Astrocyte (in vitro differentiated cells and primary cell): ENCODE results near the gene ARHGAP28. TPM values are rescaled to one million over a fixed set of nuclear protein-coding genes. Genes with fewer than 3 reads are reported as not detected.

Experiments used
- DNase-seq: peaks from one replicate; pipeline ENCODE4 v3.0.0-alpha.2; 2010; ENCODE audit warnings: low read depth
- FAIRE-seq: peaks from 2 replicates; lab custom pipeline; 2011; peaks lifted over from hg19 to GRCh38; lab: Jason Lieb, UNC
- H2AFZ ChIP-seq: 2 replicates; pipeline ENCODE4 v1.6.0; 2012; ENCODE audit warnings: low read depth, low read length, inconsistent platforms
- H3K27ac ChIP-seq: 2 replicates; pipeline ENCODE4 v1.5.1; 2011; ENCODE audit warnings: low read depth, low read length, inconsistent platforms
- H3K27me3 ChIP-seq: 2 replicates; pipeline ENCODE4 v1.6.0; 2011; ENCODE audit warnings: low read length, inconsistent platforms; ENCODE audit not compliant: insufficient read depth
- H3K36me3 ChIP-seq: 2 replicates; pipeline ENCODE4 v1.5.1; 2011; ENCODE audit warnings: low read length, inconsistent platforms; ENCODE audit not compliant: insufficient read depth
- H3K4me1 ChIP-seq: 2 replicates; pipeline ENCODE4 v1.5.1; 2011; ENCODE audit warnings: low read length, inconsistent platforms; ENCODE audit not compliant: insufficient read depth
- H3K4me2 ChIP-seq: 2 replicates; pipeline ENCODE4 v1.6.0; 2012; ENCODE audit warnings: low read length, inconsistent platforms
- H3K4me3 ChIP-seq: 2 replicates; pipeline ENCODE4 v1.5.1; 2011; ENCODE audit warnings: low read depth, mild to moderate bottlenecking, low read length, inconsistent platforms; ENCODE audit not compliant: insufficient read depth
- H3K79me2 ChIP-seq: 2 replicates; pipeline ENCODE4 v1.6.0; 2012; ENCODE audit warnings: mild to moderate bottlenecking, low read length, inconsistent platforms; ENCODE audit not compliant: insufficient read depth
- H3K9ac ChIP-seq: 2 replicates; pipeline ENCODE4 v1.6.0; 2012; ENCODE audit warnings: mild to moderate bottlenecking, low read length, inconsistent platforms
- H3K9me3 ChIP-seq: 2 replicates; pipeline ENCODE4 v1.5.1; 2012; ENCODE audit warnings: low read depth, mild to moderate bottlenecking, low read length, inconsistent platforms; ENCODE audit not compliant: insufficient read depth
- H4K20me1 ChIP-seq: 2 replicates; pipeline ENCODE4 v1.6.0; 2012; ENCODE audit warnings: low read length, inconsistent platforms; ENCODE audit not compliant: insufficient read depth
- H3K27ac Mint-ChIP-seq: one replicate; pipeline ENCODE4 v1.8.0; 2021; ENCODE audit warnings: mild to moderate bottlenecking, mixed read lengths; ENCODE audit not compliant: unreplicated experiment
- H3K27me3 Mint-ChIP-seq: one replicate; pipeline ENCODE4 v1.8.0; 2021; ENCODE audit warnings: low read depth, mixed read lengths; ENCODE audit not compliant: unreplicated experiment
- H3K36me3 Mint-ChIP-seq: one replicate; pipeline ENCODE4 v1.8.0; 2021; ENCODE audit warnings: low read depth, mixed read lengths; ENCODE audit not compliant: unreplicated experiment
- H3K4me1 Mint-ChIP-seq: one replicate; pipeline ENCODE4 v1.8.0; 2021; ENCODE audit warnings: low read depth, mixed read lengths; ENCODE audit not compliant: unreplicated experiment
- H3K4me3 Mint-ChIP-seq: one replicate; pipeline ENCODE4 v1.8.0; 2021; ENCODE audit warnings: mild to moderate bottlenecking, moderate library complexity, mixed read lengths; ENCODE audit not compliant: unreplicated experiment
- H3K9me3 Mint-ChIP-seq: one replicate; pipeline ENCODE4 v1.8.0; 2021; ENCODE audit warnings: mild to moderate bottlenecking, mixed read lengths; ENCODE audit not compliant: unreplicated experiment
- EZH2 ChIP-seq: IDR thresholded peaks from 2 replicates; pipeline ENCODE4 v1.6.1; 2012; ENCODE audit warnings: mild to moderate bottlenecking, low read length, inconsistent platforms; ENCODE audit not compliant: insufficient read depth
- total RNA-seq: library from RNA; stranded (reverse); gene quantifications from 2 replicates; pipeline ENCODE4 v1.2.1, GENCODE V29; 2021
- TF ChIP-seq, protein P1 (sequence below): IDR thresholded peaks from 2 replicates; pipeline ENCODE4 v1.5.1; 2011; ENCODE audit warnings: low read depth, mild to moderate bottlenecking, inconsistent platforms, low read length, moderate library complexity; ENCODE audit not compliant: insufficient read depth

Gene ARHGAP28
- total RNA-seq, 1 donor from 2014 or later = 15.5 TPM

DNA sequence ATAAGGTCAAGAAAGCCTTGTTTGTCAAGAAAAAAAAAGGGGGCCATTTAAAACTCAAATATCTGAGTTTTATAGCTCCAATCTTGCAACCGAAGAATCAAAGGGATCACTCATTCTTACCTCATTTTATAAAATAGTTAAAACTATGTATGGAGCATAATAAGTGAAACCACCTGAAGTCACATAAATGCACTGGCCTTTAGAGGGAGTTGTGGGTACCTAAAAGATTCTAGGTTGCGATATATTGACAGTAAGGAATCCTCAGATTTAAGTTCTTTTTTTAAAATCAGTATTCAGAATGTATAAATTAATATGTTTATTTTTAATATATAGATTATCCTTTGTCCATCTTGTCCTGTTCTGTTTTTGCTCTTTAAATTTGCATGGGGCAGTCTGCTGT is 3.4 kb downstream of the ARHGAP28 start:
- DNase-seq (no peak), FAIRE-seq (no peak)
- no peak for TF ChIP-seq EZH2
- TF ChIP-seq, protein P1, sequence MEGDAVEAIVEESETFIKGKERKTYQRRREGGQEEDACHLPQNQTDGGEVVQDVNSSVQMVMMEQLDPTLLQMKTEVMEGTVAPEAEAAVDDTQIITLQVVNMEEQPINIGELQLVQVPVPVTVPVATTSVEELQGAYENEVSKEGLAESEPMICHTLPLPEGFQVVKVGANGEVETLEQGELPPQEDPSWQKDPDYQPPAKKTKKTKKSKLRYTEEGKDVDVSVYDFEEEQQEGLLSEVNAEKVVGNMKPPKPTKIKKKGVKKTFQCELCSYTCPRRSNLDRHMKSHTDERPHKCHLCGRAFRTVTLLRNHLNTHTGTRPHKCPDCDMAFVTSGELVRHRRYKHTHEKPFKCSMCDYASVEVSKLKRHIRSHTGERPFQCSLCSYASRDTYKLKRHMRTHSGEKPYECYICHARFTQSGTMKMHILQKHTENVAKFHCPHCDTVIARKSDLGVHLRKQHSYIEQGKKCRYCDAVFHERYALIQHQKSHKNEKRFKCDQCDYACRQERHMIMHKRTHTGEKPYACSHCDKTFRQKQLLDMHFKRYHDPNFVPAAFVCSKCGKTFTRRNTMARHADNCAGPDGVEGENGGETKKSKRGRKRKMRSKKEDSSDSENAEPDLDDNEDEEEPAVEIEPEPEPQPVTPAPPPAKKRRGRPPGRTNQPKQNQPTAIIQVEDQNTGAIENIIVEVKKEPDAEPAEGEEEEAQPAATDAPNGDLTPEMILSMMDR = no peak

DNA sequence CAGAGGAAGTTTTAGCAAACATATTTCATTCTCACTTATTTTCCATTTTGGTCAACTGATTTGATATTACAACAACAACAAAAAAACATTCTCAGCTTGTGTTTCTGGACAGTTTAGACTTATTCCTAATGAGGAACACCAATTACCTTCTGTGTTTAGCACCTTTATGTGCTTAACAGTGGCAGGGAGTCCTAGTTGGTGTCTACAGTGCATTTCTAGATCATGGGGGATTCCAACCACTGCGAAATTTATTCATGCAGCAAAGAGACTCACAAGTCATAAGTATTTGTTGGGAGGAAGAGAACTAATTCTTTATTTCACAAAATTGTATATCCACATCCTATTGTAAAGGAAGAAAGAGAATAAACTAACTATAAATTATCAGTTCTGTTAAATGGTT is 4.2 kb downstream of the ARHGAP28 start:
- no peak for TF ChIP-seq EZH2
- TF ChIP-seq, protein P1 = no peak
- no peak overlapping the region for H2AFZ ChIP-seq
- Mint-ChIP-seq H3K27me3 (no peaks in the 10 kb centered on the region), H3K27ac (no peak overlapping the region), H3K36me3 (no peaks in the 10 kb centered on the region), H3K4me1 (peaks cover 36% of the 10 kb centered on the region), H3K4me3 (no peak overlapping the region), H3K9me3 (no peaks in the 10 kb centered on the region)
- H3K27ac ChIP-seq = no peak overlapping the region
- H3K4me2 ChIP-seq = no peak overlapping the region
- no peaks in the 10 kb centered on the region for H3K36me3 ChIP-seq
- no peaks in the 10 kb centered on the region for H4K20me1 ChIP-seq
- H3K9ac ChIP-seq = no peak overlapping the region
- peaks cover 24% of the 10 kb centered on the region for H3K4me1 ChIP-seq
- no peaks in the 10 kb centered on the region for H3K27me3 ChIP-seq
- H3K79me2 ChIP-seq = no peaks in the 10 kb centered on the region
- H3K4me3 ChIP-seq = no peak overlapping the region
- DNase-seq (no peak), FAIRE-seq (no peak)
- no peaks in the 10 kb centered on the region for H3K9me3 ChIP-seq

More for the DNA sequence above, 3.4 kb downstream of the ARHGAP28 start:
- no peak overlapping the region for H3K4me2 ChIP-seq
- no peaks in the 10 kb centered on the region for H3K79me2 ChIP-seq
- no peak overlapping the region for H3K4me3 ChIP-seq
- H3K27me3 ChIP-seq = no peaks in the 10 kb centered on the region
- no peaks in the 10 kb centered on the region for H3K36me3 Mint-ChIP-seq
- no peaks in the 10 kb centered on the region for H3K36me3 ChIP-seq
- H4K20me1 ChIP-seq = no peaks in the 10 kb centered on the region
- H3K9ac ChIP-seq = no peak overlapping the region
- no peak overlapping the region for H3K27ac Mint-ChIP-seq
- H3K4me3 Mint-ChIP-seq = no peak overlapping the region
- H3K4me1 Mint-ChIP-seq = peaks cover 33% of the 10 kb centered on the region
- H3K9me3 ChIP-seq = no peaks in the 10 kb centered on the region
- no peak overlapping the region for H3K27ac ChIP-seq
- no peaks in the 10 kb centered on the region for H3K9me3 Mint-ChIP-seq
- no peaks in the 10 kb centered on the region for H3K27me3 Mint-ChIP-seq
- H2AFZ ChIP-seq = no peak overlapping the region
- H3K4me1 ChIP-seq = peaks cover 25% of the 10 kb centered on the region

DNA sequence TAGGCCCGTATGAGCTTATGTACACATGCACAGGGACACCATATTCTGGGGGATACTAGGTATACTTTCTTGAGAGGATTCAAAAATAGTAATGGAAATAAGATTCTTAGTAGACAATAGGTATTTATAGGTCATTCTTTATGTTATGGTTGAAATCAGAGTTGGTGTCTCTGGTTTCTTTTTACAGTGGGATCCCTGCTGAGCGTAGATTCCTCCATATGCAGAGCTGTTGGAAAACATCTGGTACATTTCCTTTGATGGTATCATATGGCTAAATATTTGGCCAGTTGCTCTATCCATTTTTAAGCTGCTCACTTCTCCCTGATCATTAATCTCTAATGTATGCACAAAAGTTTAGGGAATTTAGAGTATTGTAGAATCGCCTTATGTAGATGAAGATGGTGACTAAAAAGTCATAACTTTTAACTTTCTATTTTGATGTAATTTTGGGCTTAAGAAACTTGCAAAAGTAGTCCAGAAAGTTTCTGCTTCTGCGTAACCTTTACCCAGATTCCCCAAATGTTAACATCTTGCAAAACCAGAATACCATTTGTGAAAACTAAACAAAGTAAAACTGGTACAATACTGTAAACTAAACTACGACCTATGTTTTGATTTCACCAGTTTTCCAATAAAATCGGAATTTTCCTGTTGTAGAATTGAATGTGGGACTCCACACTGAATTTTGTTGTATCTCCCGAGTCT is 5.4 kb downstream of the ARHGAP28 start:
- TF ChIP-seq EZH2 = no peak
- TF ChIP-seq, protein P1 = no peak
- H3K4me1 ChIP-seq = peaks cover 23% of the 10 kb centered on the region
- H3K4me2 ChIP-seq = peak overlapping the region; percentile 18
- no peaks in the 10 kb centered on the region for H3K27me3 Mint-ChIP-seq
- no peaks in the 10 kb centered on the region for H3K79me2 ChIP-seq
- H3K27me3 ChIP-seq = no peaks in the 10 kb centered on the region
- no peak for FAIRE-seq
- H3K9me3 Mint-ChIP-seq = no peaks in the 10 kb centered on the region
- no peak overlapping the region for H3K27ac Mint-ChIP-seq
- no peaks in the 10 kb centered on the region for H3K36me3 Mint-ChIP-seq
- no peak overlapping the region for H2AFZ ChIP-seq
- H3K9ac ChIP-seq = no peak overlapping the region
- no peak for DNase-seq
- H3K4me3 ChIP-seq = no peak overlapping the region
- peaks cover 37% of the 10 kb centered on the region for H3K4me1 Mint-ChIP-seq
- H4K20me1 ChIP-seq = no peaks in the 10 kb centered on the region
- no peaks in the 10 kb centered on the region for H3K36me3 ChIP-seq
- H3K9me3 ChIP-seq = no peaks in the 10 kb centered on the region
- no peak overlapping the region for H3K4me3 Mint-ChIP-seq
- no peak overlapping the region for H3K27ac ChIP-seq
